Globus pallidus (tissue), 1 donor: Measurements from ENCODE around the gene PDE6B.
"Not testable (repeated sequence)": the region's sequence is repeated elsewhere in the genome, so short reads cannot be mapped to it uniquely, and the experiment has no call there.

Experiments
- DNase-seq: peaks from one replicate; pipeline ENCODE4 v3.0.0-alpha.2; 2015; ENCODE audit warnings: low spot score

Gene PDE6B

GRCh38 chr4:669806-670559, 44.6 kb downstream of the PDE6B start:
- not testable (repeated sequence) for DNase-seq

GRCh38 chr4:671769-672168, 46.4 kb downstream of the PDE6B start:
- DNase-seq = no peak

GRCh38 chr4:673349-674091, 48.1 kb downstream of the PDE6B start:
- no peak for DNase-seq

GRCh38 chr4:674172-675035, 49.0 kb downstream of the PDE6B start, which contains the start of the genes ATP5ME and MYL5:
Gene ATP5ME, minus strand, starts transcription at chr4:674276. Its CDS starts 29 bp downstream, at chr4:674247.
Gene MYL5, plus strand, starts transcription at chr4:674542. Its CDS starts 3,485 bp downstream, at chr4:678027.
- DNase-seq = peak; percentile 94

- DNase-seq = no peak
Measured at GRCh38 chr4:675036-675882, 49.9 kb downstream of the PDE6B start.

GRCh38 chr4:675980-676870, 50.9 kb downstream of the PDE6B start:
- DNase-seq = no peak

GRCh38 chr4:676871-677235, 51.5 kb downstream of the PDE6B start:
- DNase-seq = no peak

GRCh38 chr4:677431-678293, 52.3 kb downstream of the PDE6B start:
- no peak for DNase-seq

- DNase-seq = no peak
Measured at GRCh38 chr4:678331-679103, 53.1 kb downstream of the PDE6B start.

- no peak for DNase-seq
Measured at GRCh38 chr4:679104-679481, 53.7 kb downstream of the PDE6B start.

- DNase-seq = no peak
Measured at GRCh38 chr4:679629-680028, 54.3 kb downstream of the PDE6B start.

- no peak for DNase-seq
Measured at GRCh38 chr4:680091-680490, 54.7 kb downstream of the PDE6B start.

GRCh38 chr4:680551-680927, 55.2 kb downstream of the PDE6B start:
- no peak for DNase-seq

GRCh38 chr4:680928-681645, 55.7 kb downstream of the PDE6B start:
- DNase-seq = no peak

- DNase-seq = no peak
Measured at GRCh38 chr4:681736-682451, 56.5 kb downstream of the PDE6B start.

- DNase-seq = no peak
Measured at GRCh38 chr4:682490-683172, 57.3 kb downstream of the PDE6B start.
